ENCODE results near the gene FADS2. TPM values are rescaled to one million over a fixed set of nuclear protein-coding genes. Genes with fewer than 3 reads are reported as not detected.

The FADS2 gene
- total and polyA plus RNA-seq, 4 donors = 44.5 to 165 (median 78.8) TPM

GRCh38 chr11:61841636-61842527, 13.8 kb downstream of the FADS2 start:
- Histone ChIP-seq H3K9ac (ENCODE audit: insufficient read depth in 1 of 2, low read length in 2 of 2) (no peak overlapping the region), H3K36me3 (ENCODE audit: control insufficient read depth in 4 of 4, insufficient read depth in 4 of 4, low read length in 4 of 4) (peaks cover 0 to 23% (median 12%) of the 10 kb centered on the region in 4 donors), H3K27me3 (ENCODE audit: control insufficient read depth in 3 of 3, insufficient read depth in 3 of 3, low read length in 2 of 3) (no peaks in the 10 kb centered on the region), H3K4me1 (ENCODE audit: control insufficient read depth in 5 of 5, insufficient read depth in 5 of 5, low read length in 5 of 5) (peaks cover 0 to 2% (median 0%) of the 10 kb centered on the region in 5 donors), H3K4me3 (no peak overlapping the region), H3K27ac (ENCODE audit: low read depth in 1 of 2, low read length in 1 of 2) (no peak overlapping the region), H3K9me3 (ENCODE audit: control insufficient read depth in 4 of 4, insufficient read depth in 3 of 4, low read length in 3 of 4) (peaks cover 0 to 2% (median 0%) of the 10 kb centered on the region in 4 donors)
- TF ChIP-seq CTCF (IDR thresholded peaks at IDR 0.05; ENCODE audit: control extremely low read depth, extremely low read depth) = no peak
- no peak for DNase-seq
- ATAC-seq (ENCODE audit: insufficient read depth, low FRiP score) = no peak
- WGBS, 2 donors = 88 to 92% methylated on average over 12 of the region's 12 CpGs

- no peak overlapping the region for H3K4me3 ChIP-seq
- no peak overlapping the region for H3K9ac ChIP-seq (ENCODE audit: insufficient read depth in 1 of 2, low read length in 2 of 2)
- H3K36me3 ChIP-seq (ENCODE audit: control insufficient read depth in 4 of 4, insufficient read depth in 4 of 4, low read length in 4 of 4) = peaks cover 0 to 26% (median 12%) of the 10 kb centered on the region in 4 donors
- TF ChIP-seq CTCF (IDR thresholded peaks at IDR 0.05; ENCODE audit: control extremely low read depth, extremely low read depth) = no peak
- H3K9me3 ChIP-seq (ENCODE audit: control insufficient read depth in 4 of 4, insufficient read depth in 3 of 4, low read length in 3 of 4) = peaks cover 0 to 2% (median 0%) of the 10 kb centered on the region in 4 donors
- WGBS, 2 donors = 96% methylated on average over 7 of the region's 7 CpGs
- peaks cover 0 to 2% (median 0%) of the 10 kb centered on the region in 5 donors for H3K4me1 ChIP-seq (ENCODE audit: control insufficient read depth in 5 of 5, insufficient read depth in 5 of 5, low read length in 5 of 5)
- no peaks in the 10 kb centered on the region for H3K27me3 ChIP-seq (ENCODE audit: control insufficient read depth in 3 of 3, insufficient read depth in 3 of 3, low read length in 2 of 3)
- no peak overlapping the region for H3K27ac ChIP-seq (ENCODE audit: low read depth in 1 of 2, low read length in 1 of 2)
- DNase-seq (no peak), ATAC-seq (ENCODE audit: insufficient read depth, low FRiP score) (no peak)
These were observed 14.4 kb downstream of the FADS2 start for GRCh38 chr11:61842528-61842820.

DNA sequence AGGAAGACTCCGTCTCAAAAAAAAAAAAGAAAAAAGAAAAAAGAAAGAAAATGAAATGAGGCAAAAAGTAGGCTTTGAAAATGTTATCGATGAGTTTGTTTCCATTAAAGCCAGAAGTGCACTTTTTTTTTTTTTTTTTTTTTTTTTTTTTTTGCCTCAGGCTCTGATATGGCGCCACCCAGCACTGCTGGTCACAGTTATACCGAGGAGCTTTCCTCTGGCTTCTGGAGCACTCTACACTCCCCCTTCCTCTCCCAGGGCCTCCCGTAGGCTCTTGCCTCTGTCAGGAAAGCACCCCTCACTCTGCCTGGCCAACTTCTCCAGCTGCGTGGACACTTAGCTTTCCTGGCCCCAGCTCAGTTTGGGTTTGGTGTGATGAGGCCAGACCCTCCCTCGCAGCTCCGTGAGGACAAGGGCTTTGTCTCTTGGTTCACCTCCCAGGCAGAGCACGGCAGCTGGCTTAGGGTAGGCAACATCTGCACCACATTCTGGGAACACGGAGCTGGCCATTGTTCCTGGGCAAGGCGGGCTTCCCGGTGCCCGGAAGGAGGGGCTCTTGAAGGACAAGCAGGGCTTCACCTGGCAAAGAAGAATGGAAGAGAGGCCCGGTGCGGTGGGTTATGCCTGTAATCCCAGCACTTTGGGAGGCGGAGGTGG, 16.9 kb downstream of the FADS2 start:
- no peak overlapping the region for H3K4me3 ChIP-seq
- no peaks in the 10 kb centered on the region for H3K9me3 ChIP-seq (ENCODE audit: control insufficient read depth in 4 of 4, insufficient read depth in 3 of 4, low read length in 3 of 4)
- TF ChIP-seq CTCF (IDR thresholded peaks at IDR 0.05; ENCODE audit: control extremely low read depth, extremely low read depth) = no peak
- DNase-seq = no peak
- no peak for ATAC-seq (ENCODE audit: insufficient read depth, low FRiP score)
- no peaks in the 10 kb centered on the region for H3K27me3 ChIP-seq (ENCODE audit: control insufficient read depth in 3 of 3, insufficient read depth in 3 of 3, low read length in 2 of 3)
- no peaks in the 10 kb centered on the region for H3K4me1 ChIP-seq (ENCODE audit: control insufficient read depth in 5 of 5, insufficient read depth in 5 of 5, low read length in 5 of 5)
- 82 to 90% methylated on average over 16 of the region's 16 CpGs for WGBS, 2 donors
- H3K27ac ChIP-seq (ENCODE audit: low read depth in 1 of 2, low read length in 1 of 2) = no peak overlapping the region
- H3K9ac ChIP-seq (ENCODE audit: insufficient read depth in 1 of 2, low read length in 2 of 2) = no peak overlapping the region
- H3K36me3 ChIP-seq (ENCODE audit: control insufficient read depth in 4 of 4, insufficient read depth in 4 of 4, low read length in 4 of 4) = peaks cover 0 to 37% (median 20%) of the 10 kb centered on the region in 4 donors
